Right cardiac atrium (tissue), 5 donors: ENCODE results near the gene MMP11. TPM values are rescaled to one million over a fixed set of nuclear protein-coding genes. Genes with fewer than 3 reads are reported as not detected.
A peak's percentile ranks its signal among the peaks of the same experiment; 100 is the strongest.

Source experiments
- ATAC-seq, 2 donors: fragments of 200-7000 bp; cut with Tn5 transposase; one replicate each; pipeline versions ENCODE4 v1.8.0 to v1.9.1; 2020; ENCODE audit warnings: moderate library complexity in 2 of 2, mild to moderate bottlenecking in 1 of 2
- DNase-seq, 3 donors: peaks; one replicate each; pipeline ENCODE4 v3.0.0-alpha.2; 2020
- H3K27ac ChIP-seq: one replicate; pipeline ENCODE4 v1.5.1; 2013; ENCODE audit warnings: mild to moderate bottlenecking, low read length, control low read depth, moderate library complexity
- H3K27me3 ChIP-seq: one replicate; pipeline ENCODE4 v1.6.1; 2013; ENCODE audit not compliant: control insufficient read depth, insufficient read depth
- H3K4me1 ChIP-seq: one replicate; pipeline ENCODE4 v1.6.1; 2013; ENCODE audit warnings: low read length; ENCODE audit not compliant: control insufficient read depth, insufficient read depth
- H3K4me3 ChIP-seq: one replicate; pipeline ENCODE4 v1.5.1; 2013; ENCODE audit warnings: low read length, control low read depth
- H3K9me3 ChIP-seq: one replicate; pipeline ENCODE4 v1.6.1; 2013; ENCODE audit warnings: low read length; ENCODE audit not compliant: control insufficient read depth
- WGBS: extraction: QIAGEN DNeasy Blood & Tissue Kit; methylation state at CpG from one replicate; pipeline ENCODE4 v1.1.7; 2013; 5-methylcytosine and 5-hydroxymethylcytosine counted together
- intact Hi-C, 4 donors: fragments of 100-400 bp; cut with DNase I; formaldehyde crosslinking; loops; one replicate each; pipeline versions ENCODE4 v1.11.0 to v1.14.0; 2022 to 2023
- polyA plus RNA-seq: library from polyadenylated mRNA; stranded (reverse); fragments of 200-250 nt; gene quantifications from one replicate; pipeline ENCODE4 v1.2.3, GENCODE V29; 2013
- total RNA-seq, 4 donors: library from RNA; stranded (reverse); fragmentation: NEBNext Ultra II Directional; extraction: Animal tissue kit (Norgen Biotek cat#: 25700); gene quantifications; one replicate each; pipeline ENCODE4 v1.2.1, GENCODE V29; 2021
- donor health status: healthy with polysubstance abuse.
- donor health status: DM: no; HTN: yes; CAD: no.
- donor health status: DM: no; HTN: no; CAD: no.
- donor health status: DM: no; HTN: yes; CAD: no; lungs with severe emphysema.
- donor health status: DM: yes; HTN: yes; CAD: no.

The MMP11 gene
- total and polyA plus RNA-seq, 5 donors, result 2.8 to 15.4 (median 9.3) TPM

DNA sequence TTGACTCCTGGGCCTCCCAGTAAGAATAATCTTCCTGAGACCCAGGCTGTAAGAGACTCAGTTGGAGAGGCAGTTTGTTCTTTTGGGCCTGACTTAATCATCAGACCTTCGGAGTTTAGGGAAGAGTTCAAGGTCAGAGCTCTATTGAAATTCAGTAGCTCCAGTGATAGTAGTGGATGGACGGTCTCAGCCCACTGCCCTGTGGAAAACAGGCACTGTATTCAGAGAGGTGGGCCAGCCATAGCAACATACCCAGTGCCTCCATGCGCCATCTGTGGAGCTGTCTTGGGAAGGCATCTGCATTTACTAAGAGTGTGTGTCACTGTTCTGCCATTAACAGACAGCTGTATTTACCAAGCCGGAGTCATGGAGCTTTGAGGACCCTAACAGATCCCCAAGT, 17.0 kb downstream of the MMP11 start:
- Histone ChIP-seq H3K4me1 (peaks cover 4% of the 10 kb centered on the region), H3K27ac (no peak overlapping the region), H3K27me3 (no peaks in the 10 kb centered on the region), H3K9me3 (no peaks in the 10 kb centered on the region), H3K4me3 (no peak overlapping the region)
- DNase-seq (peak in 1 of 3 donors; percentile 9), ATAC-seq (no peak)
- intact Hi-C loops, result no loop called here
- 75% methylated on average over 4 of the region's 4 CpGs for WGBS

DNA sequence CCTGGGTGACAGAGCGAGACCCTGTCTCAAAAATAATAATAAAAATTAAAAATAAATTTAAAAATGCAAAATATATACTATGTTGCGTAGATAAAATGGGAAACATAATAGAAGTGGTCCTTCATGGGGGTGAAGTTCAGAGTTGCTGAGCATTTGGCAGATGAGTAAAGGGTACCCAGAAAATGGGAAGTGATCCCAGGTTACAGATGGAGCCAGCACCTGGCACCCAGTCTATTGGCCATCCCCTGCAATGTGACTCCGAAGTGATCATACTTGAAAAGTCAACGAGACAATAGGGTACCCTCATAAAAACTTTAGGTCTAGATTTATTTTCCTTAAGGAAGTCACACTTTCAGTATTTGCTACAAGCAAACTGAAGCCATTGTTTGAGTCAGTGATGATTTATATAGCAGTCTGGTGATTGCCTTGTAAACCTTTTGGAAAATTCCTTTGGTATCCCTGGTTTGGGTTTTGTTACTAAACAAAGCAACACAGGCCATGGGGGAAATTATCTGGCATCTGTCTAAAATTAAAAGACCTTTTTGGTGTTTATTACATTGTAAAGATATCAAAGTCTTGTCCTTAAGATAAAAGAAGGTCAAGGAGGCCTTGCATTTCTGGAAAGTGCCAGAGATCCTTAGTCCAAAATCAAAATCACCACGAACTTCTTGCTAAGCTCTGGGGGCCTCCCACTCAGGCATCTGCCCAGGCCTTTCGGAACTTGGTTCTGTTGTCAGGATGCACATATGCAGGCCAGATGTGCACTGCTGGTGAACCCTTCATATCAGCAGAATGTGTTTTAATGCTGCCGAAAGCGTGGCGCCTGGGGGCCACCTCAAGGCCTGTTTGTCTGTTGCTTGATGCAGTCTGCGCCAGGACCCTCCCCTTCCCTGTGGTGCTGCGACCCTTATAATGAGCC, 18.4 kb downstream of the MMP11 start:
- H3K27me3 ChIP-seq, result no peaks in the 10 kb centered on the region
- H3K27ac ChIP-seq, result no peak overlapping the region
- peak in 2 of 3 donors; percentile 66 to 76 for DNase-seq
- peaks cover 4% of the 10 kb centered on the region for H3K4me1 ChIP-seq
- ATAC-seq, result no peak
- 50% methylated on average over 11 of the region's 11 CpGs for WGBS
- intact Hi-C loops, result no loop called here
- H3K9me3 ChIP-seq, result no peaks in the 10 kb centered on the region
- H3K4me3 ChIP-seq, result no peak overlapping the region

DNA sequence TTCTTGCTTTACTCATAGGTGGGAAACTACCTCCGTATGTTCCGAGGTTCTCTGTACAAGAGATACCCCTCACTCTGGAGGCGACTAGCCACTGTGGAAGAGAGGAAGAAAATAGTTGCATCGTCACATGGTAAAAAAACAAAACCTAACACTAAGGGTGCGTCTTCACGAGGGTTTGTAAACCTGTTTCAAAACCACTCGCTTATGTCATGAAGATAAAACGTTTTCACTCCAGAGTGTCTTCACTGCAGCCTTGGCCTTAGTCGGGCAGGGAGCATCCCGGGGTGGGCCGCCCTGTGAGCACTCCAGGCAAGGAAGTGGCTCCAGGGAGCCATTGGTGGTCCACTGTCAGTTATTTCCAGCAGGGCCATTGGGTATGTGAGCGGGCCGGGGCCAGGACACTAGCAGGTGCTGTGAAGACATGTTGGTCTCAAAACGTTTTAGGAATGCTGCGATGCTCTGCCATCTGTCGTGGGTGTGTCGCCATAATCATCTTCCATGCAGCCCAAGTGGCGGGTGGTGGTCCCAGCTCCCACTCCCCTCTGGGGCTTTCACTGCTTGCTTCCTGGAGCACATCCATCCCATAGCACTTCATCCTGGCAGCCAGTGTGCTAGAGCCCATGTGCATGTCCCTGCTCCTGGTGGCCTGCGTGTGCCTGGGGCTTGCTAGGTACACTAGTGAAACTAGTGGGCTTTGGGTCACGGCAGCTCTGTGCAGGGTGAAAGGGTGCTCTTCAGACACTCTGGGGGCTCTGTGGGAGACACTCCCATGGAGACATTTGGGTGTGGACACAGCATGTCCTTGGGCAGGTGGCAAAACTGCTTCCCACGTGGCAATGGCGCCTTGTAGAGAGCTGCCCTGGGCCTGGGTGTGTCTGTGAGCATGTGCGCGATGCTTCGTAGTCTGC, 19.3 kb downstream of the MMP11 start:
- ATAC-seq (no peak), DNase-seq (peak in 1 of 3 donors; percentile 36)
- H3K27ac ChIP-seq, result no peak overlapping the region
- H3K4me3 ChIP-seq, result no peak overlapping the region
- 80% methylated on average over 25 of the region's 25 CpGs for WGBS
- intact Hi-C loops, result no loop called here
- H3K4me1 ChIP-seq, result no peaks in the 10 kb centered on the region
- no peaks in the 10 kb centered on the region for H3K9me3 ChIP-seq
- H3K27me3 ChIP-seq, result no peaks in the 10 kb centered on the region

GRCh38 chr22:23793326-23793725, 20.7 kb downstream of the MMP11 start:
- Histone ChIP-seq H3K4me3 (no peak overlapping the region), H3K9me3 (no peaks in the 10 kb centered on the region), H3K4me1 (no peaks in the 10 kb centered on the region), H3K27me3 (no peaks in the 10 kb centered on the region), H3K27ac (no peak overlapping the region)
- 79% methylated on average over 8 of the region's 8 CpGs for WGBS
- DNase-seq (peak in 1 of 3 donors; percentile 3), ATAC-seq (no peak)
- intact Hi-C loops, result no loop called here

GRCh38 chr22:23796461-23796860, 23.8 kb downstream of the MMP11 start:
- Histone ChIP-seq H3K27ac (no peak overlapping the region), H3K27me3 (no peaks in the 10 kb centered on the region), H3K4me3 (no peak overlapping the region), H3K9me3 (no peaks in the 10 kb centered on the region), H3K4me1 (no peaks in the 10 kb centered on the region)
- no peak for ATAC-seq
- 66% methylated on average over 5 of the region's 5 CpGs for WGBS
- intact Hi-C loops, result no loop called here
- no peak for DNase-seq

DNA sequence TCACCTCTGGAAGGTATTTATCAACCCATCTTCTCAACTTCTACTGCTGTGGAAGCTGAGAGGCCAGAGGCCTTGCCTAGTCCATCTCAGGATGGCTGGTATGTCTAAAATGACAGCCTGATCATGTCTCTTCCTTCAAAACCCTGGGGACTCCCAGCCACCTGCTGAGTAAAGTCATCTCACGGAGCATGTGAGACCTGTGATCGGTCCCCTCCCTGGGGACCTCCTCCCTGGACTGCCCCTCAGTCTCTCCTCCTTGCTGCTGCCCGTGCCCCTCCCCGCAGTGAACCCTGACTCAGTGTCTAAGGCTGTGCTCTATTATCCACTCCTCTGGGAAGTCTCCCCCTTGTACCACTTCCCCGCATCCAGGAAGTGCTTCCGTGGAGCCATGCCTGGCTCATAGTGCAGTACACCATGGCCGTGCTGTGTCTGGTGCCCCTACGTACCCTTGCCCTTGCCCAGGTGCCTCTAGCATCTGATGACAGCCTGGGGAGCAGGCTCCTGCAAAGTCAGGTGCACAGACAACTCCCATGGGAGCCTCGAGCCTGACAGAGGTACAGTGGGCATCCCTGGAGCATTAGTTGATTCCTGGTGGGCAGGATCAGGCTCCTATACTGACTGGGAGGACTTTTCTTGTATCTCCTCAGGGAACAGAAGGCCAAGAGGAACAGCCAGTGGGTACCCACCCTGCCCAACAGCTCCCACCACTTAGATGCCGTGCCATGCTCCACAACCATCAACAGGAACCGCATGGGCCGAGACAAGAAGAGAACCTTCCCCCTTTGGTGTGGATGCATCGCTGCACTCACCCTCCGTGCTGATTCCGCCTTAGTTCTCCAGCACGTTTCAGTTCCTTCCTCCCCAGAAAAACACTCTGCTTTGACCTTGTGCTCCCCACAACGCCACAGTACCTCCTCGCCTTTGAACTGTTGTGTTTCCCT, 27.9 kb downstream of the MMP11 start:
- no peak overlapping the region for H3K4me3 ChIP-seq
- WGBS, result 90% methylated on average over 18 of the region's 18 CpGs
- DNase-seq, result peak in 1 of 3 donors; percentile 30
- no peak for ATAC-seq
- intact Hi-C loops, result no loop called here
- H3K27ac ChIP-seq, result no peak overlapping the region
- H3K9me3 ChIP-seq, result no peaks in the 10 kb centered on the region
- no peaks in the 10 kb centered on the region for H3K27me3 ChIP-seq
- H3K4me1 ChIP-seq, result peaks cover 2% of the 10 kb centered on the region

GRCh38 chr22:23801238-23801821, 28.7 kb downstream of the MMP11 start:
- H3K27me3 ChIP-seq, result no peaks in the 10 kb centered on the region
- ATAC-seq, result no peak
- no peak overlapping the region for H3K27ac ChIP-seq
- H3K4me1 ChIP-seq, result peaks cover 2% of the 10 kb centered on the region
- WGBS, result 89% methylated on average over 11 of the region's 11 CpGs
- H3K4me3 ChIP-seq, result no peak overlapping the region
- DNase-seq, result peak in 1 of 3 donors; percentile 6
- H3K9me3 ChIP-seq, result no peaks in the 10 kb centered on the region
- intact Hi-C loops, result no loop called here

DNA sequence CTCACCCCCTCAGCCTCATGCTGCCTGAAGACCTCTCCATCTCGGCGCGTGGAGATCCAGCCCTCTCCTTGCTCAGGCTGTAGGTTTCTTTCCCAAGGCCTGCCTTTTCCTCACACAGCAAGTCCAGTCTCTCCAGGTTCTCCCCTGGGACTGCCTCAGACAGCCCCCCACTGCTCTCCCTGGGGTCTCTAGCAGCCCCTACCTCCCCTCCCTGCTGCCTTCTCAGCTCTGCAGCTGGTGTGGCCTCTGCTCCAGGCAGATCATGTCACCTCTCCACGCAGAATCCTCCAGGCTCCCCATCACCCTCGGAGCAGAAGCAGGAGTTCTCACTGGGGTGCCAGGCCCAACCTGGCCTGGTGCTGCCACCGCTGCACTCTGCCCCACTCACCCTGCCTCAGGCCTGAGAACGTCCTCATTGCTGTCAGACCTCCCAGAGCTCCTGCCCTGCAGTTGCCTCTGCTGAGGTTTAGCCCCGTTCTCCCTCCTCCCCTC, 29.3 kb downstream of the MMP11 start:
- Histone ChIP-seq H3K4me3 (no peak overlapping the region), H3K4me1 (peaks cover 2% of the 10 kb centered on the region), H3K27ac (no peak overlapping the region), H3K9me3 (no peaks in the 10 kb centered on the region), H3K27me3 (no peaks in the 10 kb centered on the region)
- ATAC-seq, result no peak
- peak in 1 of 3 donors; percentile 17 for DNase-seq
- intact Hi-C loops, result no loop called here
- WGBS, result 91% methylated on average over 8 of the region's 8 CpGs

DNA sequence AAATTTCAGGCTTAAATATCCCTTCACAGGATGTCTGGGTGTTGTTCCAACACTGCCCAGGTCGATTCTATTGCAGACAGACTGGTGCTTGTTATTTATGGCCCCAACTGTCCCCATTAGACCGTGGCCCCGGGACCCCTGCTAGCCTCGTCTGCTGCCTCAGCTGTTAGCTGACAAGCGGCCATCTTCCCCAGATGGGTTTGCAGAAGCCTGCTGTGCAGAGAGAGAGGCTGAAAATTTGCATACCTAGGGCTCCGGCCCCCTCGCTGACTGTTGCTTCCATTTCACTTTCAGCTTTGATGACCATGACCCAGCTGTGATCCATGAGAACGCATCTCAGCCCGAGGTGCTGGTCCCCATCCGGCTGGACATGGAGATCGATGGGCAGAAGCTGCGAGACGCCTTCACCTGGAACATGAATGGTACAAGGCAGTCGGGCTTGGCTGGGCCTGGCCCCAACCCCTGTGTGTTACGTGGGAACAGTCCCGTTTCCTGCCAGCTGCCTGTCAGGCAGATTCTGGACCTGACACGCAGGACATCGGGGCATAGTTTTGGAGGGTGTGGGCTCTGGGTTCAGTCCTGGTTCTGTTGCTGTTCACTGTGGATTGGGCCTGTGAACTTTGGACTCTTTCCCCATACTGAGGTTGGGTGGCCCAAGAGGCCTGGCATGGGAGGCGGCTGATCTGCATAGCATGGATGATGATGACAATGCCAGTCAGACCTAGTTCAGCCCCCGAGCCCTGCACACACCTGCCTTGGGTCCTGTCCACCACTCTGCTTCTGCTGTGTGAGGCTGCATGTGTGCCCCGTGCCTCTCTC, 30.6 kb downstream of the MMP11 start:
- intact Hi-C loops, result no loop called here
- Histone ChIP-seq H3K4me1 (peaks cover 2% of the 10 kb centered on the region), H3K27me3 (no peaks in the 10 kb centered on the region), H3K9me3 (no peaks in the 10 kb centered on the region), H3K4me3 (no peak overlapping the region), H3K27ac (no peak overlapping the region)
- 82% methylated on average over 21 of the region's 21 CpGs for WGBS
- DNase-seq (peak in 1 of 3 donors; percentile 20), ATAC-seq (no peak)
